ENCODE results near the gene TMX4.
"Not testable (repeated sequence)": the region's sequence is repeated elsewhere in the genome, so short reads cannot be mapped to it uniquely, and the experiment has no call there.

TMX4 gene

DNA sequence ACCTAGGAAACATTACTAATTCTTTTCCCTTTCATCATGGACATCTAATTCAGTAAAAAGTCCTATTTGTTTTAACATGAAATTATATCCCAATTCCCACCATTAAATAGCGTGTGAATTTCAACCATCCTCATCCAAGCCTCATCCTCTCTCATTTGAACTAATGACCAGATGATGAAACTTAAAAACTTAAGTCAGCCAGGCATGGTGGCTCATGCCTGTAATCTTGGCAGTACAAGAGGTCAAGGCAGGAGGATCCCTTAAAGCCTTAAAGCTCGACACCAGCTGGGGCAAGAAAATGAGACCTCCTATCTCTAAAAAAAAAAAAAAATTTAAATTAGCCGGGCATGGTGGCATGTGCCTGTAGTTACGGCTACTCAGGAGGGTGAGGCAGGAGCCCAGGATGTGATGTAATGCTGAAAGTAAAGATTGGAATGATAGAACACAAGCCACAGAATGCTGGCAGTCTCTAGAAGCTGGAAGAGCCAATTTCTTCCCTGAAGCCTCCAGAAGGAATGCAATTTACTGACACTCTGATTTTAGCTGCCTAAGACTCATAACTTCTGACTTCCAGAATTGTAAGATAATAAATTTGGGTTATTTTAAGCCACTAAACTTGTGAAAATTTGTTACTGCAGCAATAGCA, 52.2 kb downstream of the TMX4 start:
- no peaks in the 10 kb centered on the region for H3K9me3 ChIP-seq
- H3K36me3 ChIP-seq = no peaks in the 10 kb centered on the region
- no peaks in the 10 kb centered on the region for H3K4me1 ChIP-seq (ENCODE audit: control insufficient read depth in 1 of 2, insufficient read depth in 1 of 2, low read depth in 1 of 2, low read length in 1 of 2)
- no peak overlapping the region for H3K27ac ChIP-seq
- no peak overlapping the region for H3K4me3 ChIP-seq (ENCODE audit: low read depth in 1 of 2, low read length in 1 of 2)
- TF ChIP-seq, protein P1, sequence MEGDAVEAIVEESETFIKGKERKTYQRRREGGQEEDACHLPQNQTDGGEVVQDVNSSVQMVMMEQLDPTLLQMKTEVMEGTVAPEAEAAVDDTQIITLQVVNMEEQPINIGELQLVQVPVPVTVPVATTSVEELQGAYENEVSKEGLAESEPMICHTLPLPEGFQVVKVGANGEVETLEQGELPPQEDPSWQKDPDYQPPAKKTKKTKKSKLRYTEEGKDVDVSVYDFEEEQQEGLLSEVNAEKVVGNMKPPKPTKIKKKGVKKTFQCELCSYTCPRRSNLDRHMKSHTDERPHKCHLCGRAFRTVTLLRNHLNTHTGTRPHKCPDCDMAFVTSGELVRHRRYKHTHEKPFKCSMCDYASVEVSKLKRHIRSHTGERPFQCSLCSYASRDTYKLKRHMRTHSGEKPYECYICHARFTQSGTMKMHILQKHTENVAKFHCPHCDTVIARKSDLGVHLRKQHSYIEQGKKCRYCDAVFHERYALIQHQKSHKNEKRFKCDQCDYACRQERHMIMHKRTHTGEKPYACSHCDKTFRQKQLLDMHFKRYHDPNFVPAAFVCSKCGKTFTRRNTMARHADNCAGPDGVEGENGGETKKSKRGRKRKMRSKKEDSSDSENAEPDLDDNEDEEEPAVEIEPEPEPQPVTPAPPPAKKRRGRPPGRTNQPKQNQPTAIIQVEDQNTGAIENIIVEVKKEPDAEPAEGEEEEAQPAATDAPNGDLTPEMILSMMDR (IDR thresholded peaks at IDR 0.05) = no peak
- H3K27me3 ChIP-seq = peaks cover 13% of the 10 kb centered on the region

DNA sequence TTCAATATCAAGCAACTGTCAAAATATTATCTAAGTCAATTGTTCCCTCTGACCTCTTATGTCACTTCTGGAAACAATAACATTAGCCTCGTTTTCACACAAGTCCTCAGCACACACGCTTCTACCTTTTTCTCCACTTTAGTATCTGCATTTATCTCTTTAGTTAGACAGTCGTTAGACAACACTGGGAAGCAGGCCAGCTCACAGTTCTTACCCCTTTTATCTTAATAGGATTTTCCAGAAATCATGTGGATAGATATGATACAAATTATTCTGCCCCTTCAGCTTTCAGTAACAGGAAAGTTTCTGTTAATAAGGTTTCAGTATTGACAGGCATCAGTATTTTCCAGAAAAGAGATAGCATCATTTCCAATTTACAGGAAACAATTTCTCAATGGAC, 53.4 kb downstream of the TMX4 start:
- Histone ChIP-seq H3K9me3 (no peaks in the 10 kb centered on the region), H3K4me1 (ENCODE audit: control insufficient read depth in 1 of 2, insufficient read depth in 1 of 2, low read depth in 1 of 2, low read length in 1 of 2) (no peaks in the 10 kb centered on the region), H3K27me3 (peaks cover 2% of the 10 kb centered on the region), H3K4me3 (ENCODE audit: low read depth in 1 of 2, low read length in 1 of 2) (no peak overlapping the region), H3K27ac (no peak overlapping the region), H3K36me3 (no peaks in the 10 kb centered on the region)
- TF ChIP-seq, protein P1 (IDR thresholded peaks at IDR 0.05) = no peak

DNA sequence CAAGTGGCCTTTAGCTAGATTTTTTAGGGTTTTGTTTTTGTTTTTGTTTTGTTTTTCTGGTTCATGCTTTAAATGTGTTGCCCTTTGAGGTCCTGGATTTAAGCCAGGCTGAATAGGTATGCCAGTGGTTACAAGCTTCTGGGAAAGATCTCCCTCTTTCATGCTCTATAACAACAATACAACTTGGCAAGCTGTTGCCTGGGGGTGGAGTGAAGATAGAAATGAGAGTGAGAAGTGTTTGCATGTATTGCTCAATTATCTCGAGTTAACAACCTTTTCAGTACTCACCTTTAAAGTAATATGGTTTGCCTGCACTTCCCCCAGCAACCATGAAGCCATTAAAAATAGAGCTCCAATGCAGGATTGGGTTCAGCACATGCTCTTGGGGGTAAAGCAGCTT, 60.1 kb downstream of the TMX4 start:
- no peaks in the 10 kb centered on the region for H3K27me3 ChIP-seq
- H3K4me1 ChIP-seq (ENCODE audit: control insufficient read depth in 1 of 2, insufficient read depth in 1 of 2, low read depth in 1 of 2, low read length in 1 of 2) = no peaks in the 10 kb centered on the region
- no peaks in the 10 kb centered on the region for H3K9me3 ChIP-seq
- no peak overlapping the region for H3K4me3 ChIP-seq (ENCODE audit: low read depth in 1 of 2, low read length in 1 of 2)
- TF ChIP-seq, protein P1 (IDR thresholded peaks at IDR 0.05) = no peak
- H3K36me3 ChIP-seq = no peaks in the 10 kb centered on the region
- no peak overlapping the region for H3K27ac ChIP-seq

DNA sequence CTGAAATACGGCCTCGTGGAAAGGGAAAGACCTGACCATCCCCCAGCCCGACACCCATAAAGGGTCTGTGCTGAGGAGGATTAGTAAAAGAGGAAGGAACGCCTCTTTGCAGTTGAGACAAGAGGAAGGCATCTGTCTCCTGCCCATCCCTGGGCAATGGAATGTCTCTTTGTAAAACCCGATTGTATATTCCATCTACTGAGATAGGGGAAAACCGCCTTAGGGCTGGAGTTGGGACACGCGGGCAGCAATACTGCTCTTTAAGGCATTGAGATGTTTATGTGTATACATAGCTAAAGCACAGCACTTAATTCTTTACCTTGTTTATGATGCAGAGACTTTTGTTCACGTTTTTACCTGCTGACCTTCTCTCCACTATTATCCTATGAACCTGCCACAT, 63.0 kb downstream of the TMX4 start:
- H3K27me3 ChIP-seq; H3K27ac ChIP-seq; H3K4me1 ChIP-seq (ENCODE audit: control insufficient read depth in 1 of 2, insufficient read depth in 1 of 2, low read depth in 1 of 2, low read length in 1 of 2); H3K9me3 ChIP-seq; H3K4me3 ChIP-seq (ENCODE audit: low read depth in 1 of 2, low read length in 1 of 2); H3K36me3 ChIP-seq: not testable (repeated sequence)

DNA sequence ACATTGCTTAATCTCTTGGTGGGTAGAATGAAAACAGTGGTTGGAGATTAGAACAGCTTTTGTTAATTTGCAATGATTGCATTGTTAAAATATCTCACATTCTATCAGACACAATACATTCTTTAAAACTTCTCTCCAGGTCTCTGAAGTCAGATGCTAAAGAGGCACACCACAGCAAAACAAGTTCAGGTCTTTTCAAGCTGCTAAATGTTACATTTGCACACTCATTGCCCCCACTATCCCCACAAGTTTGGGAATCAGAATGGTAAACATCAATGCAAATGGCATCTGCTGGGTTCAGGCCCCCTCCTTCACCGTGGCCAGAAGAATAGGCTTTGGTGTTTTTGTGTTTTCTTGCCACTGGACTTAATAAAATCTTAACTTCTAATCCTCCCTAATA, 69.2 kb downstream of the TMX4 start:
- H3K4me1 ChIP-seq (ENCODE audit: control insufficient read depth in 1 of 2, insufficient read depth in 1 of 2, low read depth in 1 of 2, low read length in 1 of 2) = no peaks in the 10 kb centered on the region
- no peaks in the 10 kb centered on the region for H3K27me3 ChIP-seq
- no peaks in the 10 kb centered on the region for H3K9me3 ChIP-seq
- H3K36me3 ChIP-seq = no peaks in the 10 kb centered on the region
- H3K27ac ChIP-seq = no peak overlapping the region
- TF ChIP-seq, protein P1 (IDR thresholded peaks at IDR 0.05) = no peak
- H3K4me3 ChIP-seq (ENCODE audit: low read depth in 1 of 2, low read length in 1 of 2) = no peak overlapping the region

DNA sequence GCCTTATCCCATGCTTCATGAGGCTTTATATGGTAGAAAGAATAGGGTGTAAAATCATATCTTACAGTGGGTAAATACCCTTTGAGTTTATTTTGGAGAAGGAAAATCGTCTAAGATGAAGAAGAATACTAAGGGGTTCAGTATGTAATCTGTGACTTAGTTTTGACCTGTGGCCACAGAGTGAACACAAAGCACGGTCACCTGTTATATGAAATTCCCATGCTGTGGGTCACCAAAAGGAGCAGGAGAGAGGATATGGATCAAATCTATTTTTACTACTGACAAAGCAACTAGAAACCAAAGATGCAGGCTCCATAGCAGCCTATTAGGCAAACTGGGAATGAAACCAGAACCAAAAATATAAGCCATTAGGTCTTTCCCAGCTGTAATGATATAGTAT, 75.7 kb downstream of the TMX4 start:
- Histone ChIP-seq H3K9me3 (no peaks in the 10 kb centered on the region), H3K27me3 (no peaks in the 10 kb centered on the region), H3K27ac (no peak overlapping the region), H3K36me3 (no peaks in the 10 kb centered on the region), H3K4me3 (ENCODE audit: low read depth in 1 of 2, low read length in 1 of 2) (no peak overlapping the region), H3K4me1 (ENCODE audit: control insufficient read depth in 1 of 2, insufficient read depth in 1 of 2, low read depth in 1 of 2, low read length in 1 of 2) (no peaks in the 10 kb centered on the region)
- TF ChIP-seq, protein P1 (IDR thresholded peaks at IDR 0.05) = no peak
